ENCODE results near the gene XRCC4. TPM values are rescaled to one million over a fixed set of nuclear protein-coding genes. Genes with fewer than 3 reads are reported as not detected.

Gene XRCC4
- total and polyA plus RNA-seq, 9 of the 15 experiments (the other 6 are each of a cell fraction or from before 2014, with no cell fraction given), result 13.6 to 61.6 (median 22.4) TPM

DNA sequence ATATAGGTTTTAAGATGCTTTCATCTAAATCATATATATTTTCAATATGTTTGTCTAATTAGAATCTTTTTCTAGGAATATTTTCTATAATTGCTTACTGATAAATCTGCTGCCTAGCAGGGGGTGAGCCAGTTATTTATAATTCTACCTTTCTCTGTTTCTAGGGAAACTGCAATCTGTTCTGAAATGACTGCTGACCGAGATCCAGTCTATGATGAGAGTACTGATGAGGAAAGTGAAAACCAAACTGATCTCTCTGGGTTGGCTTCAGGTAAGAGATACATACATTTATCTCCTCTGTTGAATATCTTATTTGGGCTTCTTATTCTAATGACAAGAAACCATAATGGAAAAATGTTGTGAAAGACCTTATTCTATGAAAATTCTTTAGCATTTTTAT lies 127.3 kb downstream of the XRCC4 start:
- POLR2A ChIA-PET, result no interaction called here
- no peak overlapping the region for H2AFZ ChIP-seq (ENCODE audit: low read depth, low read length)
- no peaks in the 10 kb centered on the region for H3K9me3 ChIP-seq (replicated peaks; ENCODE audit: control insufficient read depth, insufficient read depth, low read depth, low read length)
- no peak overlapping the region for H3K4me2 ChIP-seq (ENCODE audit: insufficient read depth, low read length)
- H3K79me2 ChIP-seq (ENCODE audit: control insufficient read depth, insufficient read depth, low read length), result no peaks in the 10 kb centered on the region
- H3K27ac ChIP-seq (ENCODE audit: extremely low read depth, low read depth, low read length), result no peak overlapping the region
- ATAC-seq, result no peak
- H3K27me3 ChIP-seq (ENCODE audit: control insufficient read depth in 2 of 2, insufficient read depth in 2 of 2, low read length in 2 of 2), result no peaks in the 10 kb centered on the region
- DNase-seq (ENCODE audit: extremely low read depth in 1 of 4, low spot score in 3 of 4), result no peak
- FAIRE-seq, result no peak
- intact Hi-C loops (cut with micrococcal nuclease), result no loop called here
- H3K9ac ChIP-seq (ENCODE audit: insufficient read depth in 1 of 2, low read depth in 2 of 2, low read length in 2 of 2), result no peak overlapping the region
- TF ChIP-seq C11orf30 (IDR thresholded peaks at IDR 0.05; ENCODE audit: low read depth), result no peak
- TF ChIP-seq ZNF175 (CRISPR knock-in tag; IDR thresholded peaks at IDR 0.05; ENCODE audit: low read depth), result no peak
- no peak for TF ChIP-seq ZNF445 (CRISPR knock-in tag; IDR thresholded peaks at IDR 0.05; ENCODE audit: low read depth)
- no peak for TF ChIP-seq ZNF77 (CRISPR knock-in tag; IDR thresholded peaks at IDR 0.05)
- TF ChIP-seq FOXA1 (IDR thresholded peaks at IDR 0.05; ENCODE audit: borderline replicate concordance), result no peak
- no peak for TF ChIP-seq XRCC4 (IDR thresholded peaks at IDR 0.05; ENCODE audit: extremely low read depth, insufficient read depth, insufficient read length)
- TF ChIP-seq, protein P1, sequence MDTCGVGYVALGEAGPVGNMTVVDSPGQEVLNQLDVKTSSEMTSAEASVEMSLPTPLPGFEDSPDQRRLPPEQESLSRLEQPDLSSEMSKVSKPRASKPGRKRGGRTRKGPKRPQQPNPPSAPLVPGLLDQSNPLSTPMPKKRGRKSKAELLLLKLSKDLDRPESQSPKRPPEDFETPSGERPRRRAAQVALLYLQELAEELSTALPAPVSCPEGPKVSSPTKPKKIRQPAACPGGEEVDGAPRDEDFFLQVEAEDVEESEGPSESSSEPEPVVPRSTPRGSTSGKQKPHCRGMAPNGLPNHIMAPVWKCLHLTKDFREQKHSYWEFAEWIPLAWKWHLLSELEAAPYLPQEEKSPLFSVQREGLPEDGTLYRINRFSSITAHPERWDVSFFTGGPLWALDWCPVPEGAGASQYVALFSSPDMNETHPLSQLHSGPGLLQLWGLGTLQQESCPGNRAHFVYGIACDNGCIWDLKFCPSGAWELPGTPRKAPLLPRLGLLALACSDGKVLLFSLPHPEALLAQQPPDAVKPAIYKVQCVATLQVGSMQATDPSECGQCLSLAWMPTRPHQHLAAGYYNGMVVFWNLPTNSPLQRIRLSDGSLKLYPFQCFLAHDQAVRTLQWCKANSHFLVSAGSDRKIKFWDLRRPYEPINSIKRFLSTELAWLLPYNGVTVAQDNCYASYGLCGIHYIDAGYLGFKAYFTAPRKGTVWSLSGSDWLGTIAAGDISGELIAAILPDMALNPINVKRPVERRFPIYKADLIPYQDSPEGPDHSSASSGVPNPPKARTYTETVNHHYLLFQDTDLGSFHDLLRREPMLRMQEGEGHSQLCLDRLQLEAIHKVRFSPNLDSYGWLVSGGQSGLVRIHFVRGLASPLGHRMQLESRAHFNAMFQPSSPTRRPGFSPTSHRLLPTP (IDR thresholded peaks at IDR 0.05; ENCODE audit: borderline replicate concordance, extremely low read depth, insufficient read length), result no peak
- TF ChIP-seq, protein P2, sequence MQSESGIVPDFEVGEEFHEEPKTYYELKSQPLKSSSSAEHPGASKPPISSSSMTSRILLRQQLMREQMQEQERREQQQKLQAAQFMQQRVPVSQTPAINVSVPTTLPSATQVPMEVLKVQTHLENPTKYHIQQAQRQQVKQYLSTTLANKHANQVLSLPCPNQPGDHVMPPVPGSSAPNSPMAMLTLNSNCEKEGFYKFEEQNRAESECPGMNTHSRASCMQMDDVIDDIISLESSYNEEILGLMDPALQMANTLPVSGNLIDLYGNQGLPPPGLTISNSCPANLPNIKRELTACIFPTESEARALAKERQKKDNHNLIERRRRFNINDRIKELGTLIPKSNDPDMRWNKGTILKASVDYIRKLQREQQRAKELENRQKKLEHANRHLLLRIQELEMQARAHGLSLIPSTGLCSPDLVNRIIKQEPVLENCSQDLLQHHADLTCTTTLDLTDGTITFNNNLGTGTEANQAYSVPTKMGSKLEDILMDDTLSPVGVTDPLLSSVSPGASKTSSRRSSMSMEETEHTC (IDR thresholded peaks at IDR 0.05), result no peak
- TF ChIP-seq, protein P3, sequence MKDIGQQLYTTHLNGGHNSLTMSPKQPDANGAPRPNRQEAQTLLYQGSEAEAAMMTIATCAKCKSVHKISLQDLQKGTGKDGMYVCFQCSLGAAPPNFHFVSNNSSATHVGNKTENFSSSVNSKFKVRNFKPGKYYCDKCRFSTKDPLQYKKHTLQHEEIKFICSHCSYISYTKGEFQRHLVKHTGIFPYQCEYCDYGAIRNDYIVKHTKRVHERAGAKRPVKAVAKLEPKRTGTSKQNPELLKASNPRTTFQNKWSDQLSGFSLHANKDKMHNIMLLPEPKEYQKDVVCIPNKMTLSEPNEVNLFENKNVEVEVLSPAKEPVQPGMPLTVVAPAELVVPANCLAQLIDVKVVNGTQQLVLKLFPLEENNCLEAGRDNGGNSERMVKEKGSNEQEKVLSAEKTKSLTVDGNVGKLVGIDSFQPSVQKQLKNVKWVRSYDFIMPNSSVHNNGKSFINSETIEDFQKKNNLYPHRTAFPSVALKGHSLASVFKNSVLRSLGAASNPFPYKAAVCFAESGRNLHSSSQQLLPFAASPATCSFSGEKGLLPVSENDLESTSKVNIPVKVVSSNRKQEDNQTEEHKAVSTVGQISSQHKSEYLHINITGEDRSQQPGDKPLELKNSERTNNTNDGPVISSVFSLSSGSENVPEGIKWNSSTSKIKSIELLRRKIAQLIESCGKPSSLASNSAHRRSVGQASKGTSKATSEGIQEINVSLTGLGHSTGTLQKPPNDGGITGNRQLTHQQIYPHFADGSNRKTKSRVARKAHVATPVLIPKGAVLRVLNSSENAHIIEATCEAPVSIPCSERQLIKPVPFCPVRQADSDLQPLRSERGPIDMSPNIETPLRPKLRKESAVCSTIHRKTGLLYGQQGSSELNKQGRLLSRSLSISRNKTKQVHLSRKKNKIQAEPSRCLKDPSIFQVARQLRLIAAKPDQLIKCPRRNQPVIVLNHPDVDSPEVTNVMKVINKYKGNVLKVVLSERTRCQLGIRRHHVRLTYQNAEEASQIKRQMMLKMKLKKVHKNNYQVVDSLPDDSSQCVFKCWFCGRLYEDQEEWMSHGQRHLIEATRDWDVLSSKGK (CRISPR knock-in tag; IDR thresholded peaks at IDR 0.05), result no peak
- TF ChIP-seq, protein P4, sequence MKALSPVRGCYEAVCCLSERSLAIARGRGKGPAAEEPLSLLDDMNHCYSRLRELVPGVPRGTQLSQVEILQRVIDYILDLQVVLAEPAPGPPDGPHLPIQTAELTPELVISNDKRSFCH (CRISPR knock-in tag; IDR thresholded peaks at IDR 0.05), result no peak
- TF ChIP-seq, protein P4 (tag; IDR thresholded peaks at IDR 0.05), result no peak
- TF ChIP-seq ZBTB8A (IDR thresholded peaks at IDR 0.05; ENCODE audit: partially characterized antibody), result no peak
- no peak for TF ChIP-seq HNRNPL (IDR thresholded peaks at IDR 0.05; ENCODE audit: low read depth, low read length)
- TF ChIP-seq BACH1 (tag; IDR thresholded peaks at IDR 0.05), result no peak
- no peak for TF ChIP-seq KDM1A (IDR thresholded peaks at IDR 0.05)
- no peak for TF ChIP-seq BCL6 (CRISPR knock-in tag; IDR thresholded peaks at IDR 0.05)
- peaks cover 3% of the 10 kb centered on the region; the same call in 1 of the 3 replicates for H3K36me3 ChIP-seq (ENCODE audit: control insufficient read depth, insufficient read depth, low read length)
- 85% methylated on average over 1 of the region's 1 CpG for WGBS (ENCODE audit: insufficient coverage, low coverage, missing lambda C conversion rate)
- BruUV-seq (replicated peaks), result no TSS peak
- CTCF ChIA-PET (ENCODE audit: low intra/inter-chr PET ratio), result no interaction called here
- no peak overlapping the region for H3K4me3 ChIP-seq
- H3K4me1 ChIP-seq (replicated peaks in 1 of 2; ENCODE audit: control insufficient read depth in 2 of 2, insufficient read depth in 2 of 2, low read length in 2 of 2), result no peaks in the 10 kb centered on the region
- H3K9me1 ChIP-seq (ENCODE audit: control insufficient read depth, insufficient read depth, low read length), result no peaks in the 10 kb centered on the region
- in situ Hi-C loops (cut with MboI), result no loop called here
- H4K20me1 ChIP-seq (replicated peaks; ENCODE audit: control insufficient read depth, insufficient read depth, low read length), result no peaks in the 10 kb centered on the region
